ENCODE measurements around the gene DDX56. TPM values are rescaled to one million over a fixed set of nuclear protein-coding genes. Genes with fewer than 3 reads are reported as not detected.

DDX56 gene
- total and polyA plus RNA-seq, 2 of the 13 experiments (the other 11 are each of a cell fraction or from before 2014, with no cell fraction given) = 82.6 to 120 TPM

- peak in 1 of 2 experiments; percentile 42; a peak in 1 of 4 replicates for TF ChIP-seq REST (IDR thresholded peaks at IDR 0.05; ENCODE audit: borderline replicate concordance in 1 of 2, low read depth in 1 of 2, low read length in 2 of 2)
- no peak for TF ChIP-seq ZFAT (CRISPR knock-in tag; conservative IDR thresholded peaks at IDR 0.05)
- peak; percentile 78 for TF ChIP-seq HNF1B (CRISPR knock-in tag; IDR thresholded peaks at IDR 0.05)
- TF ChIP-seq ARNT2 (CRISPR knock-in tag; IDR thresholded peaks at IDR 0.05; ENCODE audit: low read depth) = peak; percentile 25
- 0 out of 2 replicates have a peak, but pooled peaks have one; percentile 66 for TF ChIP-seq REXO4 (CRISPR knock-in tag; IDR thresholded peaks at IDR 0.05; ENCODE audit: borderline replicate concordance)
- TF ChIP-seq ZSCAN30 (CRISPR knock-in tag; IDR thresholded peaks at IDR 0.05) = no peak
- TF ChIP-seq POGZ (CRISPR knock-in tag; IDR thresholded peaks at IDR 0.05) = no peak; the same call in none of the 2 replicates
- no peak for TF ChIP-seq AKNA (CRISPR knock-in tag; IDR thresholded peaks at IDR 0.05; ENCODE audit: borderline replicate concordance)
- peak in 1 of 2 experiments; percentile 59; a peak in 1 of 4 replicates for TF ChIP-seq ATF4 (CRISPR knock-in tag; IDR thresholded peaks at IDR 0.05)
- no peak for TF ChIP-seq ZNF207 (IDR thresholded peaks at IDR 0.05; ENCODE audit: borderline replicate concordance)
- peak; percentile 53; the same call in 1 of the 2 replicates for TF ChIP-seq GATA4 (IDR thresholded peaks at IDR 0.05; ENCODE audit: borderline replicate concordance, low read depth)
- no peak for TF ChIP-seq WIZ (CRISPR knock-in tag; IDR thresholded peaks at IDR 0.05)
- TF ChIP-seq BRF2 (CRISPR knock-in tag; IDR thresholded peaks at IDR 0.05) = no peak
- TF ChIP-seq HOXA7 (CRISPR knock-in tag; IDR thresholded peaks at IDR 0.05) = no peak
Observed at GRCh38 chr7:44606341-44607140, 32.8 kb upstream of the DDX56 start, which contains the start of gene OGDH (continued).

Measured in HepG2 (cell line).